GM12878 (cell line): ENCODE data around the gene METTL8. TPM values are rescaled to one million over a fixed set of nuclear protein-coding genes. Genes with fewer than 3 reads are reported as not detected.

Experiments
- BHLHE40 ChIP-seq, 2 experiments: fragments of 450-650 bp in 1 of 2; IDR thresholded peaks; 2 replicates each; pipeline ENCODE4 v1.6.1; 2011 to 2017; ENCODE audit warnings: low read depth in 2 of 2, borderline replicate concordance in 1 of 2, improper control_type of control experiment in 1 of 2, low read length in 1 of 2, mild to moderate bottlenecking in 1 of 2
- EP300 ChIP-seq, 2 experiments: fragments of 150-350 bp in 1 of 2; IDR thresholded peaks; 2 replicates each; pipeline ENCODE4 v1.6.1; 2011 to 2012; ENCODE audit warnings: low read depth in 2 of 2, low read length in 2 of 2, borderline replicate concordance in 1 of 2, improper control_type of control experiment in 1 of 2, inconsistent platforms in 1 of 2; ENCODE audit not compliant: control insufficient read depth in 1 of 2
- JUND ChIP-seq: IDR thresholded peaks from 2 replicates; pipeline ENCODE4 v1.6.1; 2012; ENCODE audit warnings: low read depth, mild to moderate bottlenecking, low read length, improper control_type of control experiment, moderate library complexity
- MTA3 ChIP-seq: IDR thresholded peaks from 2 replicates; pipeline ENCODE4 v1.6.1; 2012; ENCODE audit warnings: low read length, inconsistent platforms, borderline replicate concordance
- MYC ChIP-seq: IDR thresholded peaks from 2 replicates; pipeline ENCODE4 v1.6.1; 2011; ENCODE audit warnings: mild to moderate bottlenecking, low read length, moderate library complexity, inconsistent platforms; ENCODE audit not compliant: insufficient read depth, insufficient replicate concordance, insufficient read length, severe bottlenecking
- NFYA ChIP-seq: IDR thresholded peaks from 2 replicates; pipeline ENCODE4 v1.6.1; 2011; ENCODE audit warnings: low read depth, mild to moderate bottlenecking, low read length, improper control_type of control experiment, borderline replicate concordance
- NKRF ChIP-seq: fragments of 450-650 bp; conservative IDR thresholded peaks from 2 replicates; pipeline ENCODE4 v1.6.1; 2017; ENCODE audit warnings: mild to moderate bottlenecking, moderate library complexity
- NR2F1 ChIP-seq: fragments of 450-650 bp; conservative IDR thresholded peaks from 2 replicates; pipeline ENCODE4 v1.6.1; 2017; ENCODE audit warnings: mild to moderate bottlenecking
- POLR2AphosphoS2 ChIP-seq: IDR thresholded peaks from 2 replicates; pipeline ENCODE4 v1.6.1; 2011; ENCODE audit warnings: low read depth, mild to moderate bottlenecking, low read length, improper control_type of control experiment, moderate library complexity
- SRF ChIP-seq, 2 experiments: IDR thresholded peaks; 2 replicates each; pipeline ENCODE4 v1.6.1; 2011; ENCODE audit warnings: low read depth in 2 of 2, low read length in 2 of 2, mild to moderate bottlenecking in 1 of 2, moderate library complexity in 1 of 2
- TBL1XR1 ChIP-seq: IDR thresholded peaks from 2 replicates; pipeline ENCODE4 v1.6.1; 2012; ENCODE audit warnings: low read depth, low read length, improper control_type of control experiment
- TCF3 ChIP-seq: IDR thresholded peaks from 2 replicates; pipeline ENCODE4 v1.6.1; 2012; ENCODE audit warnings: low read depth, mild to moderate bottlenecking, low read length, borderline replicate concordance; ENCODE audit not compliant: insufficient read depth
- USF2 ChIP-seq: IDR thresholded peaks from 2 replicates; pipeline ENCODE4 v1.6.1; 2011; ENCODE audit warnings: low read depth, low read length, improper control_type of control experiment, borderline replicate concordance
- ZNF217 ChIP-seq: fragments of 450-650 bp; IDR thresholded peaks from 2 replicates; pipeline ENCODE4 v1.6.1; 2017; ENCODE audit warnings: antibody characterized with exemption, mild to moderate bottlenecking
- ZNF592 ChIP-seq: fragments of 450-650 bp; IDR thresholded peaks from 2 replicates; pipeline ENCODE4 v1.6.1; 2017; ENCODE audit warnings: mild to moderate bottlenecking, moderate library complexity
- polyA plus RNA-seq, 11 experiments: library from polyadenylated mRNA; depleted of rRNA in 4 of 11; unstranded in 6 of 11; stranded (reverse) in 5 of 11; fragments of >200 nt; fragmentation: Nextera tagmentation in 4 of 11; fragmentation: Illumina TruSeq in 1 of 11; extraction: Ambion mirVana in 4 of 11; extraction: Trizol in 1 of 11; gene quantifications; 1 replicate in 1 of 11; 2 replicates in 10 of 11; pipeline versions ENCODE4 v1.2.1 to v1.2.3, GENCODE V29; 2011 to 2016; ENCODE audit warnings: inconsistent platforms in 2 of 11, missing spikeins in 2 of 11, low read depth in 1 of 11
- total RNA-seq, 4 experiments: library from RNA; depleted of rRNA in 3 of 4; stranded (reverse); fragments of >200 nt in 3 of 4; fragmentation: Illumina TruSeq in 1 of 4; extraction: Trizol in 1 of 4; gene quantifications; 2 replicates each; pipeline versions ENCODE4 v1.2.1 to v1.2.3, GENCODE V29; 2013 to 2021
- TF ChIP-seq, protein P1 (sequence below): fragments of 450-650 bp; formaldehyde crosslinking; IDR thresholded peaks from 2 replicates; pipeline ENCODE4 v1.4.0; 2022; ENCODE audit warnings: mild to moderate bottlenecking, moderate library complexity

Gene METTL8
- total and polyA plus RNA-seq, 10 of the 15 experiments (the other 5 are each of a cell fraction or from before 2014, with no cell fraction given), result 30.8 to 96.3 (median 51.5) TPM

- TF ChIP-seq NFYA (no peak), ZNF592 (peak; percentile 44; the same call in 1 of the 2 replicates), BHLHE40 (IDR thresholded peaks at IDR 0.05; ENCODE audit: borderline replicate concordance in 1 of 2, low read depth in 2 of 2, low read length in 1 of 2) (peak; percentile 23 to 84; a peak in 3 of 4 replicates), POLR2AphosphoS2 (no peak; the same call in 1 of the 2 replicates), EP300 (IDR thresholded peaks at IDR 0.05; ENCODE audit: borderline replicate concordance in 1 of 2, control insufficient read depth in 1 of 2, low read depth in 2 of 2, low read length in 2 of 2) (no peak), MYC (peak; percentile 13), NR2F1 (peak; percentile 53), SRF (IDR thresholded peaks at IDR 0.05; ENCODE audit: low read depth in 2 of 2, low read length in 2 of 2) (peak in 1 of 2 experiments; percentile 31; a peak in 1 of 4 replicates), JUND (no peak), TBL1XR1 (peak; percentile 44; the same call in 1 of the 2 replicates), ZNF217 (peak; percentile 78), MTA3 (no peak; the same call in 1 of the 2 replicates), TCF3 (peak; percentile 51; the same call in 1 of the 2 replicates), USF2 (no peak), NKRF (peak; percentile 96)
- TF ChIP-seq, protein P1, sequence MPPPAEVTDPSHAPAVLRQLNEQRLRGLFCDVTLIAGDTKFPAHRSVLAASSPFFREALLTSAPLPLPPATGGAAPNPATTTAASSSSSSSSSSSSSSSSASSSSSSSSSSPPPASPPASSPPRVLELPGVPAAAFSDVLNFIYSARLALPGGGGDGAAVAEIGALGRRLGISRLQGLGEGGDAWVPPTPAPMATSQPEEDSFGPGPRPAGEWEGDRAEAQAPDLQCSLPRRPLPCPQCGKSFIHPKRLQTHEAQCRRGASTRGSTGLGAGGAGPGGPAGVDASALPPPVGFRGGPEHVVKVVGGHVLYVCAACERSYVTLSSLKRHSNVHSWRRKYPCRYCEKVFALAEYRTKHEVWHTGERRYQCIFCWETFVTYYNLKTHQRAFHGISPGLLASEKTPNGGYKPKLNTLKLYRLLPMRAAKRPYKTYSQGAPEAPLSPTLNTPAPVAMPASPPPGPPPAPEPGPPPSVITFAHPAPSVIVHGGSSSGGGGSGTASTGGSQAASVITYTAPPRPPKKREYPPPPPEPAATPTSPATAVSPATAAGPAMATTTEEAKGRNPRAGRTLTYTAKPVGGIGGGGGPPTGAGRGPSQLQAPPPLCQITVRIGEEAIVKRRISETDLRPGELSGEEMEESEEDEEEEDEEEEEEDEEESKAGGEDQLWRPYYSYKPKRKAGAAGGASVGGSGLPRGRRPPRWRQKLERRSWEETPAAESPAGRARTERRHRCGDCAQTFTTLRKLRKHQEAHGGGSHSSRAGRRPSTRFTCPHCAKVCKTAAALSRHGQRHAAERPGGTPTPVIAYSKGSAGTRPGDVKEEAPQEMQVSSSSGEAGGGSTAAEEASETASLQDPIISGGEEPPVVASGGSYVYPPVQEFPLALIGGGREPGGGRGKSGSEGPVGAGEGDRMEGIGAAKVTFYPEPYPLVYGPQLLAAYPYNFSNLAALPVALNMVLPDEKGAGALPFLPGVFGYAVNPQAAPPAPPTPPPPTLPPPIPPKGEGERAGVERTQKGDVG (CRISPR knock-in tag), result no peak
These were observed 511 bp upstream of the METTL8 start, which contains the start of gene DCAF17 (continued) for GRCh38 chr2:171434013-171434989.
